ENCODE data around the gene DLX5. TPM values are rescaled to one million over a fixed set of nuclear protein-coding genes. Genes with fewer than 3 reads are reported as not detected.

The DLX5 gene
- total RNA-seq, 1 experiment from 2014 or later: not detected

- peaks cover 4% of the 10 kb centered on the region for H3K27me3 ChIP-seq (ENCODE audit: control insufficient read depth, insufficient read depth, low read length)
- CTCF ChIA-PET: no interaction called here
- intact Hi-C loops (cut with micrococcal nuclease; ENCODE audit: unreplicated experiment): loop anchor here (10.0 kb wide), 1 partner anchor 318 kb away; the partner anchor contains the start of gene SEM1
- POLR2A ChIA-PET: no interaction called here
- DNase-seq (ENCODE audit: low read depth, low spot score) (no peak), ATAC-seq (no peak)
- H3K9me3 ChIP-seq (ENCODE audit: control insufficient read depth, insufficient read depth, low read depth, low read length): no peaks in the 10 kb centered on the region
- H3K4me3 ChIP-seq (ENCODE audit: low read depth in 2 of 2, low read length in 2 of 2): no peak overlapping the region
- no peaks in the 10 kb centered on the region for H3K4me1 ChIP-seq (ENCODE audit: control insufficient read depth, insufficient read depth, low read length)
- in situ Hi-C loops (cut with HindIII; ENCODE audit: low pct_unique_long_range_greater_than_20kb, low sequenced_read_pairs): no loop called here
- BruUV-seq (replicated peaks): no TSS peak
- H3K36me3 ChIP-seq (ENCODE audit: control insufficient read depth, insufficient read depth, low read length): no peaks in the 10 kb centered on the region
- H3K27ac ChIP-seq (ENCODE audit: low read length): no peak overlapping the region
- no peak for TF ChIP-seq REST (IDR thresholded peaks at IDR 0.05; ENCODE audit: insufficient read depth in 1 of 2, low read depth in 2 of 2, low read length in 1 of 2)
- no peak for TF ChIP-seq POLR2AphosphoS5 (IDR thresholded peaks at IDR 0.05; ENCODE audit: low read depth, low read length)
- no peak for TF ChIP-seq SIN3A (IDR thresholded peaks at IDR 0.05; ENCODE audit: borderline replicate concordance, insufficient read depth, low read depth, low read length)
- no peak for TF ChIP-seq CTCF (IDR thresholded peaks at IDR 0.05)
- TF ChIP-seq TCF7L2 (IDR thresholded peaks at IDR 0.05; ENCODE audit: low read depth, low read length): no peak
Measured at GRCh38 chr7:97022491-97023306, 1.9 kb downstream of the DLX5 start.

- in situ Hi-C loops (cut with HindIII; ENCODE audit: low pct_unique_long_range_greater_than_20kb, low sequenced_read_pairs): no loop called here
- no peak overlapping the region for H3K27ac ChIP-seq (ENCODE audit: low read length)
- TF ChIP-seq CTCF (IDR thresholded peaks at IDR 0.05) (no peak), SIN3A (IDR thresholded peaks at IDR 0.05; ENCODE audit: borderline replicate concordance, insufficient read depth, low read depth, low read length) (no peak)
- peaks cover 4% of the 10 kb centered on the region for H3K27me3 ChIP-seq (ENCODE audit: control insufficient read depth, insufficient read depth, low read length)
- no peak for DNase-seq (ENCODE audit: low read depth, low spot score)
- BruUV-seq (replicated peaks): no TSS peak
- H3K9me3 ChIP-seq (ENCODE audit: control insufficient read depth, insufficient read depth, low read depth, low read length): no peaks in the 10 kb centered on the region
- ChIA-PET POLR2A (no interaction called here), CTCF (no interaction called here)
- intact Hi-C loops (cut with micrococcal nuclease; ENCODE audit: unreplicated experiment): loop anchor here (10.0 kb wide), 1 partner anchor 317 kb away; the partner anchor contains the start of gene SEM1
- H3K36me3 ChIP-seq (ENCODE audit: control insufficient read depth, insufficient read depth, low read length): no peaks in the 10 kb centered on the region
- ATAC-seq: no peak
- no peaks in the 10 kb centered on the region for H3K4me1 ChIP-seq (ENCODE audit: control insufficient read depth, insufficient read depth, low read length)
- no peak overlapping the region for H3K4me3 ChIP-seq (ENCODE audit: low read depth in 2 of 2, low read length in 2 of 2)
Measured at GRCh38 chr7:97021747-97022490, 2.7 kb downstream of the DLX5 start.

All from Panc1 (cell line).